Caco-2 (cell line): ENCODE measurements around the gene FGF23. TPM values are rescaled to one million over a fixed set of nuclear protein-coding genes. Genes with fewer than 3 reads are reported as not detected.
A peak's percentile ranks its signal among the peaks of the same experiment; 100 is the strongest.

Source experiments
- BruUV-seq: library from RNA; stranded (reverse); fragments of 400-500 nt; replicated peaks from 2 replicates; lab custom pipeline; 2021; lab: Mats Ljungman, UMichigan
- CTCF ChIA-PET: fragments of 300-600 bp; sonication (Branson Sonifier 250); formaldehyde crosslinking; loops from one replicate; lab custom pipeline; 2022; ENCODE audit warnings: antibody characterized with exemption; lab: Charles Lee
- POLR2A ChIA-PET: fragments of 300-600 bp; sonication (Branson Sonifier 250); formaldehyde crosslinking; loops from one replicate; lab custom pipeline; 2022; ENCODE audit warnings: antibody characterized with exemption; lab: Charles Lee
- DNase-seq, 2 experiments: peaks; one replicate each; pipeline versions ENCODE4 v3.0.0 to v3.0.0-alpha.2; 2020 to 2022
- H3K27me3 ChIP-seq: replicated peaks from 2 replicates; pipeline ENCODE4 v1.6.0; 2011; ENCODE audit warnings: low read length; ENCODE audit not compliant: control insufficient read depth, insufficient read depth
- H3K36me3 ChIP-seq: 2 replicates; pipeline ENCODE4 v1.5.1; 2011; ENCODE audit warnings: low read length; ENCODE audit not compliant: control insufficient read depth, insufficient read depth
- H3K4me1 ChIP-seq: fragments of 250-450 bp; sonication (Bioruptor Pico); 2 replicates; pipeline ENCODE4 v1.5.1; 2020; ENCODE audit warnings: mild to moderate bottlenecking
- H3K4me3 ChIP-seq: 2 replicates; pipeline ENCODE4 v1.5.1; 2011; ENCODE audit warnings: low read depth, mild to moderate bottlenecking, control low read depth, low read length
- H3K9me3 ChIP-seq: fragments of 250-450 bp; sonication (Bioruptor Pico); 2 replicates; pipeline ENCODE4 v1.5.1; 2020; ENCODE audit warnings: mild to moderate bottlenecking, moderate library complexity
- H3K27ac Mint-ChIP-seq: one replicate; pipeline ENCODE4 v1.8.0; 2022; ENCODE audit warnings: mixed read lengths; ENCODE audit not compliant: unreplicated experiment
- H3K27me3 Mint-ChIP-seq: one replicate; pipeline ENCODE4 v1.8.0; 2022; ENCODE audit warnings: mixed read lengths; ENCODE audit not compliant: insufficient read depth, unreplicated experiment
- H3K36me3 Mint-ChIP-seq: one replicate; pipeline ENCODE4 v1.8.0; 2022; ENCODE audit warnings: mild to moderate bottlenecking, mixed read lengths; ENCODE audit not compliant: insufficient read depth, unreplicated experiment
- H3K4me1 Mint-ChIP-seq: one replicate; pipeline ENCODE4 v1.8.0; 2022; ENCODE audit warnings: low read depth, mixed read lengths; ENCODE audit not compliant: unreplicated experiment
- H3K4me3 Mint-ChIP-seq: one replicate; pipeline ENCODE4 v1.8.0; 2022; ENCODE audit warnings: mild to moderate bottlenecking, moderate library complexity, mixed read lengths; ENCODE audit not compliant: unreplicated experiment
- H3K9me3 Mint-ChIP-seq: one replicate; pipeline ENCODE4 v1.8.0; 2022; ENCODE audit warnings: mixed read lengths; ENCODE audit not compliant: unreplicated experiment
- CTCF ChIP-seq, 2 experiments: fragments of 200-600 bp in 1 of 2; IDR thresholded peaks; 1 replicate in 1 of 2; 2 replicates in 1 of 2; pipeline versions ENCODE4 v1.5.1 to v1.8.0; 2011 to 2022; ENCODE audit warnings: antibody characterized with exemption in 1 of 2, control low read depth in 1 of 2, inconsistent platforms in 1 of 2, low read depth in 1 of 2, low read length in 1 of 2, mild to moderate bottlenecking in 1 of 2, moderate library complexity in 1 of 2; ENCODE audit not compliant: insufficient read depth in 1 of 2, severe bottlenecking in 1 of 2, unreplicated experiment in 1 of 2
- intact Hi-C: fragments of 100-400 bp; cut with micrococcal nuclease; formaldehyde crosslinking; loops from one replicate; pipeline ENCODE4 v1.10.0; 2022; ENCODE audit not compliant: unreplicated experiment
- total RNA-seq: library from RNA; stranded (reverse); gene quantifications from 2 replicates; pipeline ENCODE4 v1.2.3, GENCODE V29; 2022

FGF23 gene
- total RNA-seq, 1 experiment from 2014 or later = not detected

- Mint-ChIP-seq H3K4me1 (peaks cover 9% of the 10 kb centered on the region), H3K4me3 (no peak overlapping the region), H3K27me3 (peaks cover 4% of the 10 kb centered on the region)
Observed at GRCh38 chr12:4380332-4380731, 820 bp upstream of the FGF23 start.

GRCh38 chr12:4378772-4379171 is 740 bp downstream of the FGF23 start:
- no peaks in the 10 kb centered on the region for H3K27me3 ChIP-seq
- DNase-seq = no peak
- intact Hi-C loops = no loop called here

More at GRCh38 chr12:4380332-4380731, 820 bp upstream of the FGF23 start:
- no peak overlapping the region for H3K27ac Mint-ChIP-seq
- H3K36me3 Mint-ChIP-seq = no peaks in the 10 kb centered on the region
- POLR2A ChIA-PET = no interaction called here
- no peak overlapping the region for H3K4me3 ChIP-seq
- H3K4me1 ChIP-seq = peaks cover 12% of the 10 kb centered on the region
- no peaks in the 10 kb centered on the region for H3K9me3 ChIP-seq
- intact Hi-C loops = no loop called here
- DNase-seq = no peak
- no peaks in the 10 kb centered on the region for H3K36me3 ChIP-seq
- CTCF ChIA-PET = no interaction called here
- no TSS peak for BruUV-seq
- no peaks in the 10 kb centered on the region for H3K9me3 Mint-ChIP-seq
- H3K27me3 ChIP-seq = no peaks in the 10 kb centered on the region
- TF ChIP-seq CTCF (IDR thresholded peaks at IDR 0.05; ENCODE audit: insufficient read depth in 1 of 2, low read depth in 1 of 2, low read length in 1 of 2, severe bottlenecking in 1 of 2, unreplicated experiment in 1 of 2) = no peak

GRCh38 chr12:4375449-4375848 is 4.1 kb downstream of the FGF23 start:
- no peak overlapping the region for H3K27ac Mint-ChIP-seq
- H3K9me3 Mint-ChIP-seq = no peaks in the 10 kb centered on the region
- ChIA-PET CTCF (no interaction called here), POLR2A (no interaction called here)
- H3K4me3 Mint-ChIP-seq = no peak overlapping the region
- no peak overlapping the region for H3K4me3 ChIP-seq
- peaks cover 9% of the 10 kb centered on the region for H3K27me3 Mint-ChIP-seq
- H3K27me3 ChIP-seq = no peaks in the 10 kb centered on the region
- no peaks in the 10 kb centered on the region for H3K9me3 ChIP-seq
- no peak for DNase-seq
- no peaks in the 10 kb centered on the region for H3K36me3 ChIP-seq
- H3K4me1 Mint-ChIP-seq = peaks cover 9% of the 10 kb centered on the region
- no peak for TF ChIP-seq CTCF (IDR thresholded peaks at IDR 0.05; ENCODE audit: insufficient read depth in 1 of 2, low read depth in 1 of 2, low read length in 1 of 2, severe bottlenecking in 1 of 2, unreplicated experiment in 1 of 2)
- H3K4me1 ChIP-seq = peaks cover 12% of the 10 kb centered on the region
- intact Hi-C loops = no loop called here
- BruUV-seq = no TSS peak
- no peaks in the 10 kb centered on the region for H3K36me3 Mint-ChIP-seq

More at GRCh38 chr12:4378772-4379171, 740 bp downstream of the FGF23 start:
- POLR2A ChIA-PET = no interaction called here
- H3K4me1 ChIP-seq = peaks cover 12% of the 10 kb centered on the region
- no peak for TF ChIP-seq CTCF (IDR thresholded peaks at IDR 0.05; ENCODE audit: insufficient read depth in 1 of 2, low read depth in 1 of 2, low read length in 1 of 2, severe bottlenecking in 1 of 2, unreplicated experiment in 1 of 2)
- no peaks in the 10 kb centered on the region for H3K9me3 ChIP-seq
- no TSS peak for BruUV-seq
- Mint-ChIP-seq H3K4me3 (peak overlapping the region; percentile 4), H3K9me3 (no peaks in the 10 kb centered on the region), H3K36me3 (no peaks in the 10 kb centered on the region), H3K27ac (no peak overlapping the region), H3K4me1 (peaks cover 9% of the 10 kb centered on the region), H3K27me3 (peaks cover 4% of the 10 kb centered on the region)
- H3K36me3 ChIP-seq = no peaks in the 10 kb centered on the region
- CTCF ChIA-PET = no interaction called here
- no peak overlapping the region for H3K4me3 ChIP-seq
